Measurements from ENCODE around the gene VPS52. TPM values are rescaled to one million over a fixed set of nuclear protein-coding genes. Genes with fewer than 3 reads are reported as not detected.

VPS52 gene
- total and polyA plus RNA-seq, 9 of the 15 experiments (the other 6 are each of a cell fraction or from before 2014, with no cell fraction given): 24.4 to 103 (median 40.2) TPM

- TF ChIP-seq, protein P1, sequence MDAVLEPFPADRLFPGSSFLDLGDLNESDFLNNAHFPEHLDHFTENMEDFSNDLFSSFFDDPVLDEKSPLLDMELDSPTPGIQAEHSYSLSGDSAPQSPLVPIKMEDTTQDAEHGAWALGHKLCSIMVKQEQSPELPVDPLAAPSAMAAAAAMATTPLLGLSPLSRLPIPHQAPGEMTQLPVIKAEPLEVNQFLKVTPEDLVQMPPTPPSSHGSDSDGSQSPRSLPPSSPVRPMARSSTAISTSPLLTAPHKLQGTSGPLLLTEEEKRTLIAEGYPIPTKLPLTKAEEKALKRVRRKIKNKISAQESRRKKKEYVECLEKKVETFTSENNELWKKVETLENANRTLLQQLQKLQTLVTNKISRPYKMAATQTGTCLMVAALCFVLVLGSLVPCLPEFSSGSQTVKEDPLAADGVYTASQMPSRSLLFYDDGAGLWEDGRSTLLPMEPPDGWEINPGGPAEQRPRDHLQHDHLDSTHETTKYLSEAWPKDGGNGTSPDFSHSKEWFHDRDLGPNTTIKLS (IDR thresholded peaks at IDR 0.05; ENCODE audit: borderline replicate concordance, low read depth): peak; percentile 96
- peak; percentile 88 for TF ChIP-seq ZNF143 (CRISPR knock-in tag; IDR thresholded peaks at IDR 0.05)
- 0 out of 2 replicates have a peak, but pooled peaks have one; percentile 44 for TF ChIP-seq DPF2 (IDR thresholded peaks at IDR 0.05)
- TF ChIP-seq, protein P2, sequence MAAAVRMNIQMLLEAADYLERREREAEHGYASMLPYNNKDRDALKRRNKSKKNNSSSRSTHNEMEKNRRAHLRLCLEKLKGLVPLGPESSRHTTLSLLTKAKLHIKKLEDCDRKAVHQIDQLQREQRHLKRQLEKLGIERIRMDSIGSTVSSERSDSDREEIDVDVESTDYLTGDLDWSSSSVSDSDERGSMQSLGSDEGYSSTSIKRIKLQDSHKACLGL (CRISPR knock-in tag; IDR thresholded peaks at IDR 0.05; ENCODE audit: borderline replicate concordance, poor library complexity, severe bottlenecking): peak; percentile 86
- no peak for TF ChIP-seq EZH2 (IDR thresholded peaks at IDR 0.05; ENCODE audit: borderline replicate concordance, low read depth, low read length)
- 0 out of 2 replicates have a peak, but pooled peaks have one; percentile 21 for TF ChIP-seq ZNF384 (IDR thresholded peaks at IDR 0.05; ENCODE audit: low read depth, low read length)
- TF ChIP-seq, protein P3, sequence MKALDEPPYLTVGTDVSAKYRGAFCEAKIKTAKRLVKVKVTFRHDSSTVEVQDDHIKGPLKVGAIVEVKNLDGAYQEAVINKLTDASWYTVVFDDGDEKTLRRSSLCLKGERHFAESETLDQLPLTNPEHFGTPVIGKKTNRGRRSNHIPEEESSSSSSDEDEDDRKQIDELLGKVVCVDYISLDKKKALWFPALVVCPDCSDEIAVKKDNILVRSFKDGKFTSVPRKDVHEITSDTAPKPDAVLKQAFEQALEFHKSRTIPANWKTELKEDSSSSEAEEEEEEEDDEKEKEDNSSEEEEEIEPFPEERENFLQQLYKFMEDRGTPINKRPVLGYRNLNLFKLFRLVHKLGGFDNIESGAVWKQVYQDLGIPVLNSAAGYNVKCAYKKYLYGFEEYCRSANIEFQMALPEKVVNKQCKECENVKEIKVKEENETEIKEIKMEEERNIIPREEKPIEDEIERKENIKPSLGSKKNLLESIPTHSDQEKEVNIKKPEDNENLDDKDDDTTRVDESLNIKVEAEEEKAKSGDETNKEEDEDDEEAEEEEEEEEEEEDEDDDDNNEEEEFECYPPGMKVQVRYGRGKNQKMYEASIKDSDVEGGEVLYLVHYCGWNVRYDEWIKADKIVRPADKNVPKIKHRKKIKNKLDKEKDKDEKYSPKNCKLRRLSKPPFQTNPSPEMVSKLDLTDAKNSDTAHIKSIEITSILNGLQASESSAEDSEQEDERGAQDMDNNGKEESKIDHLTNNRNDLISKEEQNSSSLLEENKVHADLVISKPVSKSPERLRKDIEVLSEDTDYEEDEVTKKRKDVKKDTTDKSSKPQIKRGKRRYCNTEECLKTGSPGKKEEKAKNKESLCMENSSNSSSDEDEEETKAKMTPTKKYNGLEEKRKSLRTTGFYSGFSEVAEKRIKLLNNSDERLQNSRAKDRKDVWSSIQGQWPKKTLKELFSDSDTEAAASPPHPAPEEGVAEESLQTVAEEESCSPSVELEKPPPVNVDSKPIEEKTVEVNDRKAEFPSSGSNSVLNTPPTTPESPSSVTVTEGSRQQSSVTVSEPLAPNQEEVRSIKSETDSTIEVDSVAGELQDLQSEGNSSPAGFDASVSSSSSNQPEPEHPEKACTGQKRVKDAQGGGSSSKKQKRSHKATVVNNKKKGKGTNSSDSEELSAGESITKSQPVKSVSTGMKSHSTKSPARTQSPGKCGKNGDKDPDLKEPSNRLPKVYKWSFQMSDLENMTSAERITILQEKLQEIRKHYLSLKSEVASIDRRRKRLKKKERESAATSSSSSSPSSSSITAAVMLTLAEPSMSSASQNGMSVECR (CRISPR knock-in tag; IDR thresholded peaks at IDR 0.05): peak; percentile 98
- TF ChIP-seq PML (IDR thresholded peaks at IDR 0.05; ENCODE audit: low read length): peak; percentile 35; the same call in 1 of the 2 replicates
- TF ChIP-seq GABPA (tag; conservative IDR thresholded peaks at IDR 0.05; ENCODE audit: low read depth): peak; percentile 100
- peak in 1 of 2 experiments; percentile 66; a peak in 1 of 3 replicates for TF ChIP-seq CBX3 (IDR thresholded peaks at IDR 0.05; ENCODE audit: borderline replicate concordance in 1 of 2, low read length in 2 of 2)
- TF ChIP-seq ARID1B (IDR thresholded peaks at IDR 0.05): no peak
- peak; percentile 99 for TF ChIP-seq SAP30 (IDR thresholded peaks at IDR 0.05; ENCODE audit: borderline replicate concordance, insufficient read depth, low read depth, low read length, poor library complexity, severe bottlenecking)
- TF ChIP-seq RBFOX2 (IDR thresholded peaks at IDR 0.05; ENCODE audit: low read depth, low read length): peak; percentile 50
- peak; percentile 66 for TF ChIP-seq TAF1 (IDR thresholded peaks at IDR 0.05; ENCODE audit: control insufficient read depth, extremely low read depth, insufficient read depth, low read length, severe bottlenecking)
- peak; percentile 100 for TF ChIP-seq NR2C1 (IDR thresholded peaks at IDR 0.05)
- peak; percentile 100 for TF ChIP-seq NR2C1 (tag; IDR thresholded peaks at IDR 0.05)
- peak; percentile 93 for TF ChIP-seq EP400 (IDR thresholded peaks at IDR 0.05)
- TF ChIP-seq ZNF239 (CRISPR knock-in tag; IDR thresholded peaks at IDR 0.05): peak; percentile 58; the same call in 1 of the 2 replicates
- peak; percentile 94 for TF ChIP-seq C11orf30 (IDR thresholded peaks at IDR 0.05; ENCODE audit: low read depth)
- TF ChIP-seq MAZ (CRISPR knock-in tag; conservative IDR thresholded peaks at IDR 0.05 in 1 of 2, IDR thresholded peaks at IDR 0.05 in 1 of 2): peak in 1 of 2 experiments; percentile 41; a peak in 1 of 4 replicates
- peak; percentile 56 to 71; a peak in 3 of 4 replicates for TF ChIP-seq TEAD1 (CRISPR knock-in tag; IDR thresholded peaks at IDR 0.05)
Observed at GRCh38 chr6:33288921-33289783, 17.5 kb upstream of the VPS52 start, which contains the start of the genes PFDN6 and WDR46 (continued).
